ENCODE results near the gene NUFIP1.

DNA sequence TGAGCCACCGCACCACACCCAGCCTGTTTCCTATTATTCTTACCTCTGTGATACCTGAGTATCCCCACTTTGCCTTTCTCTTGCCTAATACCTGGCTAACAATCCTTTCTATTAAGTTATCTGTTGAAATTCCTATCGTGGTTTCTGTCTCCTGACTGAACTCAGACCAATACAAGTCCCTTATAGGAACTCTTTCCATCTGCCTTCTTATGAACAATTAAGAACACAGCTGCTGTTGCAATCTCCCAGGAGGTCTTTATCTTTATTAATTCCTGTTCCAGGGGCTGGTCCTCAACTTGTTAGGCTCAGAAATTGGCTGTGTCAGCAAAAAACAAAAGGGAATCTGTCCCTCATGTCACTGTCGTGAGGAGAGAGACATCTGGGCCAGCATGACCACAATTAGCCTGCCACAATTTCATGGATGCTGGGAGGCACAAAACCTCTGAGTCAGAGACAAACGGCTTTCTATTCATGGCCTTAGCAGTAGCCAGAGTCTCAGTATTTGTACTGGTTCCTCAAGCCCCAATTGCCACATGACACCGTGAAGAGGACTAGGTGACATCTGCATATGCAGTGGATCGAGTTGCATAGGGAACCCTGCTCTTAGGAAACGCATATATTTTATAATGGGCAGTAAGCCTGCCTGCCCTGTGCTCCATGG is 58.2 kb downstream of the NUFIP1 start:
- TF ChIP-seq, protein P1, sequence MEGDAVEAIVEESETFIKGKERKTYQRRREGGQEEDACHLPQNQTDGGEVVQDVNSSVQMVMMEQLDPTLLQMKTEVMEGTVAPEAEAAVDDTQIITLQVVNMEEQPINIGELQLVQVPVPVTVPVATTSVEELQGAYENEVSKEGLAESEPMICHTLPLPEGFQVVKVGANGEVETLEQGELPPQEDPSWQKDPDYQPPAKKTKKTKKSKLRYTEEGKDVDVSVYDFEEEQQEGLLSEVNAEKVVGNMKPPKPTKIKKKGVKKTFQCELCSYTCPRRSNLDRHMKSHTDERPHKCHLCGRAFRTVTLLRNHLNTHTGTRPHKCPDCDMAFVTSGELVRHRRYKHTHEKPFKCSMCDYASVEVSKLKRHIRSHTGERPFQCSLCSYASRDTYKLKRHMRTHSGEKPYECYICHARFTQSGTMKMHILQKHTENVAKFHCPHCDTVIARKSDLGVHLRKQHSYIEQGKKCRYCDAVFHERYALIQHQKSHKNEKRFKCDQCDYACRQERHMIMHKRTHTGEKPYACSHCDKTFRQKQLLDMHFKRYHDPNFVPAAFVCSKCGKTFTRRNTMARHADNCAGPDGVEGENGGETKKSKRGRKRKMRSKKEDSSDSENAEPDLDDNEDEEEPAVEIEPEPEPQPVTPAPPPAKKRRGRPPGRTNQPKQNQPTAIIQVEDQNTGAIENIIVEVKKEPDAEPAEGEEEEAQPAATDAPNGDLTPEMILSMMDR (IDR thresholded peaks at IDR 0.05), result no peak
- no peak for TF ChIP-seq POLR2A (IDR thresholded peaks at IDR 0.05)

Measured in ovary (tissue), 3 donors.